OCI-LY1 (cell line): ENCODE results near the gene GPR17.

ENCODE experiments used
- CTCF ChIP-seq: fragments of 200-600 bp; sonication (generic), shearing (Covaris generic); IDR thresholded peaks from 2 replicates; pipeline ENCODE4 v1.5.1; 2017; ENCODE audit warnings: mild to moderate bottlenecking, antibody characterized with exemption, low read length, moderate library complexity, mixed read lengths
- EZH2 ChIP-seq: fragments of 200-600 bp; sonication (generic), shearing (Covaris generic); IDR thresholded peaks from 2 replicates; pipeline ENCODE4 v1.8.0; 2017; ENCODE audit warnings: borderline replicate concordance, mixed run types, mild to moderate bottlenecking, antibody characterized with exemption, low read length, moderate library complexity, mixed read lengths

DNA sequence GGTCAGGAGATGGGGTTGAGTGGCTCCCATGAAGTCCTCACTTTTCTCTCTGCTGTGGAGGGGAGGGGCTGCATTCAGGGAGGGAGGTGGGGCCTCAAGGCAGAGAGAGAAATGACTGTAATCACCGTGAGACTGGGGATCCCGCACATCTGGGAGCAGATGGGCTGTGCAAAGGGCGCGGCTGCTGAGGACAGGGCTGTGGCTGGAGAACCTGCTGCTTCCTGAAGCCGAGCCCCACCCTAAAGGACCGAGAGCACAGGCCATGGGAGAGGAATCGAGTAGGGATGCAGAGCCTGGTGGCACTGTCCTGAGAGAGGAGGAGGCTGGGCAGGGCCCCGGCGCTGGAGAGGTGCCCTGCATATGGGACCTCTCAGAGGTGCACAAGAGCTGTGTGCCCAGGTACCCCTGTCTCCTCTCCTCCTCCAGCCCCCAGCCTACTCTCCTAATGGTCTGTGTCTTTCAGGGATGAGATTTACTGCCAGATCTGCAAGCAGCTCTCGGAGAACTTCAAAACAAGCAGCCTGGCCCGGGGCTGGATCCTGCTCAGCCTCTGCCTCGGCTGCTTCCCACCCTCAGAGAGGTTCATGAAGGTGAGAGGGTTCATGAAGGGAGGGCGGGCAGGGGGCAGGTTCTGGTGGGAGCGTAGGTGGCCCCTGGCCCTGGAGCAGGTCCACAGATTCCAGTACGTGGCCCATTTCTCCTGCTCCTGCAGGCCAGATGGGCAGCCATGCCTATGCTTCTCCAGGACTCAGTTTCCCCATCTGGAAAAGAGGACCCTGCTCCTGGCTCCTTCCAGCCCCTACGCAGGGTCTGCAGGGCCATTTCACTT, 25.9 kb upstream of the GPR17 start:
- no peak for TF ChIP-seq CTCF
- no peak for TF ChIP-seq EZH2
